Stimulated activated CD4-positive, alpha-beta T cell treated with anti-CD3 and anti-CD28 coated beads, Interleukin-12 subunit alpha, Interleukin-12 subunit beta, amount 100 ng/mL, for 4 hours (primary cell): Measurements from ENCODE around the gene CCNY.
"Not testable (repeated sequence)": the region's sequence is repeated elsewhere in the genome, so short reads cannot be mapped to it uniquely, and the experiment has no call there.

Experiments
- DNase-seq: peaks from one replicate; pipeline ENCODE4 v3.0.0-alpha.2; 2020

The CCNY gene

DNA sequence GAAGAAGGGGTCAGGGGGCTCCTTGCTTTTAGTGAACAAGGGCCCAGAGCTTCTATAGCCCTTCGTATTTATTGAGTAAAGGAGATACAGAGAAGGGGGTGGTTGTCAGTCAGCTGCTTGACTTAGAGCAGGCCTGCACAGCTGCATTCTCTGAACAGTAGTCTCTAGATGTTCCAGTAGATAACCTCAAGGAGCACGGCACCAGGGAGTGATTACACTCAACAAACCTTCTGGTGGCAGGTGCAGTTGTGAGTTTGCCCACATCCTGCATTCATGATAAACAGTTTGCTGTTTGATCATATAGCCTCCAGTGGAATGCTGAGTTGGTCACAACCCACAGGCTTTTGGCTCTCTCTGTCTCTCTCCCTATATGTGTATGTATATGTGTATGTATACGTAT, 198.8 kb downstream of the CCNY start:
- DNase-seq, result no peak

- no peak for DNase-seq
Observed at GRCh38 chr10:35536789-35537188, 200.5 kb downstream of the CCNY start.

DNA sequence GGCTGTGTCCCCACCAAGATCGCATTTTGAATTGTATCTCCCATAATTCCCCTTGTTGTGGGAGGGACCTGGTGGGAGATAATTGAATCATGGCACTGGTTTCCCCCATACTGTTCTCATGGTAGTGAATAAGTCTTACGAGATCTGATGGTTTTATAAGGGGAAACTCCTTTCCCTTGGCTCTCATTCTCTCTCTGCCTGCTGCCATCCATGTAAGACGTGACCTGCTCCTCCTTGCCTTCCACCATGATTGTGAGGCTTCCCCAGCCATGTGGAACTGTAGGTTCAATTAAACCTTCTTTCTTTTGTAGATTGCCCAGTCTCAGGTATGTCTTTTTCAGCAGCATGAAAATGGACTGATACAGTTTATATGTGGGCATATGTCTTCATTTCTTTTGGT, 201.6 kb downstream of the CCNY start:
- DNase-seq, result not testable (repeated sequence)

- no peak for DNase-seq
Observed at GRCh38 chr10:35540296-35541164, 204.2 kb downstream of the CCNY start.

- DNase-seq, result no peak
Observed at GRCh38 chr10:35541720-35542119, 205.4 kb downstream of the CCNY start.

DNA sequence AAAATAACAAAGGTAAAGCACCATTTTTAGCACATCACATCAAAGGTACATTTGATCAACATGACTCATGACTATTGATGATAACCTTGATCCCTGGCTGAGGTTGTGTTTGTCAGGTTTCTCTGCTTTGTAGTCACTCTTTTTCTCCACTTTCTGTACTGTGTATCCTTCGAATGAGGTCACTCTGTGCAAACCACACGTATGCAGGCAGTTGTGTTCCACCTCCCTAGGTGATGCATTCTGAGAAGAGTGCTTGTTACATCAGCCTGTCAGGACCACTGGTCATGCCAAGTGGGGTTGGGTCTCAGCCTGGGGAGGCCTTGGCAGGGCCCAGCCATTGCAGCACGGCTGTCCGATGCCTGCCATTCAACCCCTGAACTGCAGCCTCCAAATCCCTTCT, 206.0 kb downstream of the CCNY start:
- DNase-seq, result no peak

DNA sequence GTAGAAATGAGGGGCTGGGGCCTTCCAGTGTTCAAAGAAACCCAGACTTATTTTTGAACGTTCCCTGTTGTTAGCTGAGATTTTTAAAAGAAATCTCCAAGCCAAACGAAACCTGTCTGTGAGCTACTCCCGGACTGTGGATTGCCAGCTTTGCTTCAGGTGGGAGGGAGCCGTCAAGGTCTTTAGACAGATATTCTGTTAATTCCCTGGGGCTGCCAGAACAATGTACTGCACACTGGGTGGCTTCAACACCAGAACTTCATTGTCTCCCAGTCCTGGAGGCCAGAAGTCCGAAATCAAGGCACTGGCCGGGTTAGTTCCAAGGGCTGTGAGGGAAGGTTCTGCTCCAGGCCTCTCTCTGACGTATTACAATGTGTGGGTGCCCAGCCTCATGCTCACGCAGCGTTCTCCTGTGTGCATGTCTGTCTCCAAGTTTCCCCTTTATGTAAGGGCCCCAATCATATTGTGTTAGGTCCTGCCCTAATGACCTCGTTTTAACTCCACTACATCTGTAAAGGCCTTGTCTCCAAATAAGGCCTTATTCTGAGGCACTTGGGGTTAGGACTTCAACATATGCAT, 208.9 kb downstream of the CCNY start:
- no peak for DNase-seq

GRCh38 chr10:35545878-35546590, 209.7 kb downstream of the CCNY start:
- no peak for DNase-seq

GRCh38 chr10:35546824-35547225, 210.5 kb downstream of the CCNY start:
- DNase-seq, result no peak

DNA sequence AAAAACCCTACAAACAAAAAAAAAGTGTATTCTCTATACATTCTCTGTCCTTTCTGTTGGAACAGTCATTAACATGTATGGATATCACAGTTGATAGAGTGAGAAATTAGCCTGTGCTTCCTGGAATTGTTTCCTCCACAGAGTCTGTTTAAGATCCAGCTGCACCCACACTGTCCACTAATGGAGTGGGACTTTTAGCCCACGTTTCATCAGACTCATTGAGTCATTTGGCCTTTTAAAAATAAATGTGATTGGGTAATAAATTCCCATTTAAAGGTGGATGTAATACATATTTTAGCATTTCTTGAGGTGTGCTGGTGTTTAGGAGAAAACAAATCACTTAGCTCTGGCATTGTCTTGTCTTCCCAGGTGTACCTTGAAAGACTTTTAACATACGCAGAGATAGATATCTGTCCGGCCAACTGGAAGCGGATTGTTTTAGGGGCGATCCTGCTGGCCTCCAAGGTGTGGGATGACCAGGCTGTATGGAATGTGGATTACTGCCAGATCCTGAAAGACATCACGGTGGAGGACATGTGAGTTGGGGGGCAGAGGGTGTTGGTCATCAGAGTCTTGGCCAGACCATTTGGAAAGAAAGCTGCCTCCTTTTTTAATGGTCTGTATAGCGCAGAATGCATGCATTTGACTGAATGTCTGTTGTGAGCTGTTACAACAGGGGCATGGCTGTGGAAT, 216.5 kb downstream of the CCNY start:
- DNase-seq, result no peak

- DNase-seq, result no peak
Observed at GRCh38 chr10:35554036-35554435, 217.7 kb downstream of the CCNY start.

DNA sequence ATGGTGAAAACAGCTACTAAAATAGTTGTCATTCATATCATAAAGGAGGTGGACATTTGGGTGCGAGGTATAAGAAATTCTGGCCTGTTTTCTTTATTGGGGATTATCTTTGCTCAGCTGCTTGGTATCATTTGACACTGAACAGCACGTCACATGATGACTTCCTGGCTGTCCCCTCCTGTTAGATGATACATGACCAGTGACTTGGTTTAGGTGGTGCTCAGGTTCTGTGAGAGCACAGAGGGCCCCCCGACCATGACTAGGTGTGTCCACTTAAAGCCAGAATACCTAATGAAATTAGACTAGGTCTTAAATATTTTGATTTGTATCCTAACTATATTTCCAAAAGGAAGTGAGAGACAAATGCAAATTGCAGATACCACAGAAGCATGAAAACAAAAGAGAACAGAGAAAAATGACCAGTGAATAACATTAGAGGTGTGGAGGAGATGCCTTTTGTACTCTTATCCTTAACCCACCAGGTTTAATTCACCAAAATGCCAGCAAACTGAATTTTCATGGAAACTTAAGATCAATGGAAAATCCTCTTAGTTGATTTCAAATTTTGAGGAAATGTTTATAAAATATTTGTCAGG, 218.2 kb downstream of the CCNY start:
- no peak for DNase-seq

GRCh38 chr10:35555962-35556930, 219.9 kb downstream of the CCNY start:
- DNase-seq, result no peak

GRCh38 chr10:35558276-35558675, 222.0 kb downstream of the CCNY start:
- no peak for DNase-seq

DNA sequence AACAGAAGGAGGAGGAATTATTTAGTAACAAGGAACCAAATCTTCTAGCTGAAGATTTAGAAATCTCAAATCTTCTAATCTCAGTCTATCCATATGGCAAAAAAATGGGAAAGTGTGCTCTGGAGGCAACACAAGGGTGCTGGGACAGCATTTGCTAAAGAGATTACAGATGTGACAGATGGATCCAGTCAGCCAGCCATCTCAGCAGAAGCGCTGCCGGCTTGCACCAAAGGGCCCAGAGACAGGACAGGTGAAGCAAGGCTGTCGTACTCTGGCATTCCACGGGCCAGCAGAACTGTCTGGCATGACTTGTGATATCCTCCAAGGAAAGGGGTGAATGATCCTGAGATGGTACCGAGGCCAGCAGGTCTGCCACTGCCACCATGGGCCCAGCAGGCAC, 223.1 kb downstream of the CCNY start:
- DNase-seq, result no peak

GRCh38 chr10:35561715-35562114, 225.4 kb downstream of the CCNY start:
- no peak for DNase-seq

DNA sequence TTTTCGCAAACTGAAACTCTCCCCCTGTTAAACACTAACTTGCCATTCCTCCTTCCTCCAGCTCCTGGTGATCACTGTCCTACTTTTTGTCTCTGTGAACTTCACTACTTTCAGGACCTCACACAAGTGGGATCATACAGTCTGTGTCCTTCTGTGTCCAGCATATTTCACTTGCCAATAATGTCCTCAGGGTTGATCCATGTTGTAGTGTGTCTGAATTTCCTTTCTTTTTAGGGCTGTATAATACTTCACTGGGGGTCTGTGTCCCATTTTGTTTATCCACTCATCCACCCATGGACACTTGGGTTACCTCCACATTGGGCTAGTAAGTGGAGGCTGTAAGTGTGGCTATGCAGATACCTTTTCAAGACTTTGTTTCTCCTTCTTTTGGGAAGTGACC, 226.1 kb downstream of the CCNY start:
- DNase-seq, result no peak

- DNase-seq, result peak; percentile 29
Observed at GRCh38 chr10:35563261-35563891, 227.1 kb downstream of the CCNY start.

DNA sequence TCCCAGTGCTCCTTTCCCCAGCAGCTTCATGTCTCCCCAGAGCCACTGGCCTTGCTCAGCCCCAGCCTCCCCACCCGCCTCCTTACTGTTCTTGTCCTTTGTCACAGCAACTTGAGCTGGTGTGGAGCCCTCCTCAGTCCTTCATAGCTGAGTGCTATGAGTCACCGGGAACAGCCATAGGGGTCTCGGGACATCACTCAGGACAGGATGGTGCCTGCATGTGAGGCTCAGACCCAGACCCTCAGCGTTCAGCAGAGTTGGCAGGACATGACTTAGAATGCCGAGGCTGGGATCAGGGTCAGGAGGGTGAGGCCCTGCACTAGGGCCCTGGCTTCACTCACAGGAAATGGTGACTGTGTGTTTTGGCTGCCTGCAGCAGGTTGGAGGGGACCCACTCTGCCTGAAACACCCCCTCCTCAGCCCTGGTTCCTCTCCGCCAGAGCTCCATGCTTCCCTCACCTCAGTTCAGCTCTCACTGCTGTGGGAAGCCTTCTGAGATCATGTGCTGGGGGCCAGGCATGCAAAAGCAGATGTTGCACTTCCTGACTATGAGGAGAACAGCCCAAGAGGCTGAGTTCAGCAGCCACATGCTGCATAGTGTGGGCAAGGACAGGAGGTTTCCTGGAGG, 228.1 kb downstream of the CCNY start:
- DNase-seq, result no peak

GRCh38 chr10:35565602-35566081, 229.3 kb downstream of the CCNY start:
- DNase-seq, result no peak

DNA sequence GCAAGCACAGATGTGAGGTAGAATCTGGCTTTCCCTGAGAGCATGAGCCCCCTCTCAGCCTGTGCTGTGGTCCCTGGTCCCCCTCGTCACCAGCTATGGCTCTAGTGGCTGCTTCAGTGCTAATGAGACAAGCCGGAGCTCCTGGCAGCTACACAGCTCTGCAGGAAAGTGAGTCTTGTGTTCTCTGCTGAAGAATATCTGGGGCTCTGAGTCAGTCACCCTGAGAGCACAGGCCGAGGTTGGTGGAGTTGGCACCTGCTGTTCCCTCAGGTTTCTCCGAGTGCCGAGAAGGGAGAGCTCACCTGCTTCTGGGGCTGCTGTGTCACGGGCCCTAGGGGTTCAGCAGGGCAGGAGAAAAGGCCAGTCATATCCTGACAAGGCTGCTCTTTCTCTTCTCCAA, 231.6 kb downstream of the CCNY start:
- no peak for DNase-seq
